NCI-H1105 treated with DMSO at 0.1 percent for 48 hours (cell line): ENCODE measurements around the gene JPT1.
A peak's percentile ranks its signal among the peaks of the same experiment; 100 is the strongest.
"Not testable (repeated sequence)": the region's sequence is repeated elsewhere in the genome, so short reads cannot be mapped to it uniquely, and the experiment has no call there.

Experiments
- DNase-seq: peaks from one replicate; lab custom pipeline; 2025; lab: John Stamatoyannopoulos, UW

Gene JPT1, protein sequence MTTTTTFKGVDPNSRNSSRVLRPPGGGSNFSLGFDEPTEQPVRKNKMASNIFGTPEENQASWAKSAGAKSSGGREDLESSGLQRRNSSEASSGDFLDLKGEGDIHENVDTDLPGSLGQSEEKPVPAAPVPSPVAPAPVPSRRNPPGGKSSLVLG

GRCh38 chr17:75154195-75155106 is at the start of gene JPT1:
Gene JPT1 (minus strand): TSS chr17:75154512. CDS start chr17:75154397, 115 bp downstream.
- DNase-seq, result peak; percentile 96

- no peak for DNase-seq
These were observed 45.7 kb upstream of the JPT1 start for GRCh38 chr17:75199886-75200618.

GRCh38 chr17:75194879-75195278 is 40.6 kb upstream of the JPT1 start:
- DNase-seq, result no peak

DNA sequence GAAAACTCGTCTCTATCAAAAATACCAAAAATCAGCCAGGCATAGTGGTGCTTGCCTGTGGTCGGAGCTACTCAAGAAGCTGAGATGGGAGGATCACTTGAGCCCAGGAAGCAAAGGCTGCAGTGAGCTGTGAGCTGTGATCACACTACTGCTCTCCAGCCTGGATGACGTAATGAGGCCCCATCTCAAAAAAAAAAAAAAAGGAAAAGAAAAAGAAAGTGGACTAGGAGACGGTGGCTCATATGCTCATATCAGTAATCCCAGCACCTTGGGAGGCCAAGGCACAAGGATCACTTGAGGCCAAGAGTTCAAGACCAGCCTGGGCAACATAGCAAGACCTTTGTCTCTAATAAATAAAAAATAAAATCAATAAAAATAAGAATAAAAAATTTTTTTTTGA is 37.3 kb upstream of the JPT1 start:
- DNase-seq, result no peak

DNA sequence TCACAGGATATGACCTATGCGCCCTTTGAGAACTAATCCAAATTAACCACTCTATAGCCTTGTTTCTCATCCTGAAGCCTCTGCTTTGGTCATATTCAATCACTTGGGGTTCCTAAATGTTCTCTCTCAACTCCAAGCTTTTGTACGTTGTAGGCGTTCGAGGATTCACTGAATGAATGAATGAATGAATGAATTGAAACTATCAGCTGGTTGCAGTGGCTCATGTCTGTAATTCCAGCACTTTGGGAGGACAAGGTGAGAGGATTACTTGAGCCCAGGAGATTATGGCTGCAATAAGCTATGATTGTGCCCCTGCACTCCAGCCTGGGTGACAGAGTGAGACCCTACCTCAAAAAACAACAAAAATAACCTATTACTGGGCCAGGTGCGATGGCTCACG is 34.3 kb upstream of the JPT1 start:
- DNase-seq, result no peak

DNA sequence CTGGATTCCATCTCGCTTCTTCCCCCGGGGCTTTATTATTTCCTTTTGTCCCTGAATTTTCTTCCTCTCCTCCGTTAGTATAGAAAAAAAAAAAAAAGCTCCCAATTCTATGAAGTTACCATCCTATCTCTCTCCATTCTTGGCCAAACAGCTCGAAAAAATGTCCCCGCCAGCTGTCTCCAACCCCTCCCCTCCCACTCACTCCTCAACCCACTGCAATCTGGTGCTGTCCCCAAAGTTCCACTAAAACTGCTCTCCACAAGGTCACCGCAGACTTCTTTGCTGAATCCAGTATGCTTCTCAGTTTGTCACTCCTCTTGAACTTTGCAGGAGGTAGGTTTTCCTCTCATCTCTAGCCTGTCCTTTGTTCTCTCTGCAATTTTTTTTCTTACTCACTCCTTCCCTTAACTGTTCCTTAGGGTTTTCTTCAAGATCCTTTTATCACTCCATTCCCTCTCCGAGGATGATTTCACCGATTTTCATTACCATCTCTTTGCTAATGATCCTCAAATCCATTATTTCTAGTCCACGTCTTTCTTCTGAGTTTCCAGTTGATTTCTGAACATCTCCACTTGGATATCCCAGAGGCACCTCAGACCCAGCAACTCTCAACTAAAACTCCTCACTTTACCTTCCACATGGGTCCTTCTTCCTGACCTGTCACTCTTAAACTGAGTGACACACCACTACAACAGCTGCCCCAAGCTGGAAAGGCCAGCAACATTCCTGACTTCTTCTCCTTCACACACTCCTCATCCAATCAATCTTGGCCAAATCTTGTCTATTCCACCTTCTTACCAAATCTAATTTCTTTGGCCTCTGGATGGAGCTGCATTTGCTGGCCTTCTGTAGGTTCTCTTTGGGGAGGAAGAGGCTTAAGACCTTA is 29.9 kb upstream of the JPT1 start:
- no peak for DNase-seq

- DNase-seq, result peak; percentile 85
These were observed 28.5 kb upstream of the JPT1 start, which contains the start of gene SUMO2 for GRCh38 chr17:75182569-75183436. Gene SUMO2 (minus strand): TSS chr17:75182959. CDS start chr17:75182834, 125 bp downstream.

DNA sequence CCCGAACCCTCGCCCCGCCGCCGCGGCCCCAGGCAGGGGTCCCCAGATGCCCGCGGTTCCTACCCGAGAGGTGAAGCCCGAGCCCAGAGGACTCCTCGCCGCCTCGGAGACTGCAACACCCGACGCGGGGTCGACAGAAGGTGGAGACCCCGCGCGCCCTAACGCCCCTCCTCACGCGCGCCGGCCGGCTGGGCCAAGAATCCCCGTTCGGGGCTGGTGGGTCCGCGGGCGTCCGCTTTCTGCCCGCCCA is 27.9 kb upstream of the JPT1 start:
- DNase-seq, result no peak

DNA sequence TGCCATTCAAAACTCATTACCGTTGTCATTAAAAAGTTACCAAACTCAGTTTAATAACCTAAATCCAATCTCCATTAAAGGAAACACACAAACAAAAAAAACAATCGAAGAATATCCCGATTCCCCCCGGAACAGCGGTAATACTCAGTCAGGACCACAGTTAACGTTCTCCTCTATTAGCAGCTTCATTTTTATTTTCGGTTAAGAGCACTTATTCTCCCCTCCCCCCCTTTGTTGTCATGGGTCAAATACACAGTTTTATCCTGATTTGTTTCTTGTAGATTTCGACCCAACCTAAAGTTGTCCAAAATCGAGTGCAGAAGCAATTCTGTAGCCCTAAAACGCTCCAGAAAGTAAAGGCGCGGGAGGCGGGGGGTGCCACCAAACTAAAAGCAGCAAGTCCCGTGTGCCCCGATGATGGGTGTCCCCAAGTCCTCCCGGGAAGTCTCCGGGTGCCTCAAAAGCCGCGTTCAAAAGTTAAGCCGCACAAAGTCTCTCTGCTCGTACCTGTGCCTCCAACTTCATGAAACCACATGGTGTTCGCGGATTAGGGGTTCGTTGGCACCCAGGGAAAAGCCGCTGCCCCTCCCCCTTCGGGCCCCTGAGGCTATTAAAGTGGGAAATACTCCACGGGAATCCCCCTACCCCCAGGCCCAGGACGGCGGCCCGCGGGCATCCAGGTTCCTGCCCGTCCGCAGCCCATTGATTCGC is 27.5 kb upstream of the JPT1 start:
- no peak for DNase-seq

- DNase-seq, result no peak
These were observed 26.8 kb upstream of the JPT1 start for GRCh38 chr17:75181110-75181509.

GRCh38 chr17:75178453-75178852 is 24.1 kb upstream of the JPT1 start:
- no peak for DNase-seq

- DNase-seq, result no peak
These were observed 22.3 kb upstream of the JPT1 start for GRCh38 chr17:75176625-75177024.

DNA sequence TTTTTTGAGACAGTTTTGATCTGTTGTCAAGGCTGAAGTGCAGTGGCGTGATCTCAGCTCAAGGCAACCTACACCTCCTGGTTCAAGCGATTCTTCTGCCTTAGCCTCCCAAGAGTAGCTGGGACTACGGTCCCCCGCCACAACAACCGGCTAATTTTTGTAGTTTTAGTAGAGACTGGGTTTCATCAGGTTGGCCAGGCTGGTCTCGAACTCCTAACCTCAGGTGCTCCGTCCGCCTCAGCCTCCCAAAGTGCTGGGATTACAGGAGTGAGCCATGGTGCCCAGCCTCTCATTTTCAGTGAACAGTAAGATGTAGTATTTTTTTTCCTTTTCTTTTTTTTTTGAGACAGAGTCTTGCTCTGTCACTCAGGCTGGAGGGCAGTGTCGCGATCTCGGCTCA is 20.7 kb upstream of the JPT1 start:
- no peak for DNase-seq

- DNase-seq, result no peak
These were observed 19.2 kb upstream of the JPT1 start for GRCh38 chr17:75173526-75173925.

GRCh38 chr17:75168998-75169397 is 14.7 kb upstream of the JPT1 start:
- DNase-seq, result no peak

- DNase-seq, result not testable (repeated sequence)
These were observed 10.3 kb upstream of the JPT1 start for GRCh38 chr17:75164606-75165005.

DNA sequence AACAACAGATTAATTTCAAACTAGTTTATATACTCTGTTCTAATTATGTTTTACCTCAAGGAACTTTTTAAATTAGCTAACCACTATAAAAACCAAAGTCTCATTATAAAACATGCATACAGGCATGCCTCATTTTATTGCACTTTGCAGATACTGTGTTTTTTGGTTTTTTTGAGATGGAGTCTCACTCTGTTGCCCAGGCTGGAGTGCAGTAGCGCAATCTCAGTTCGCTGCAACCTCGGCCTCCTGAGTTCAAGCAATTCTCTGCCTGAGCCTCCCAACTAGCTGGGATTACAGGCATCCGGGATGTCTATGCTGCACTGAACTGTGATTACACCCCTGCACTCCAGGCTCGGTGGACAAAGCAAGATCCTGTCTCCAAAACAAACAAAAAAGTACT is 8.8 kb upstream of the JPT1 start:
- no peak for DNase-seq

DNA sequence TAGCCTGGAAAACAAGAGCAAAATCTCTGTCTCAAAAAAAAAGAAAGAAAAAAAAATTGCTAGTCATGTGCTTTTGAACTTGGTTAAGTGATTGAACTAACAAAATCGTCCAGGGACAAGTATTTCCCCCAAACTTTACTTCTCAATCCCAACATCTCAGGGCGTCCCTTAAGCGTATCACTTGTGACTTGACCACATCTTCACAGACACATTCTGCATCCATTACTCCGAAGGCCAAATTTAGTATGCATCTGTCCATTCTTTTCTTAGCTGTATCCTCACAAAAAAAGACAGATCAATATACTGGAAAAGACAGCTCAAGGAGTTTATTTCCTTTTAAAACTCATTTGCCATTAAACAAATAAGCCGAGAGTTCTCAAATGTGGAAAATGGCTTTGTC is 5.9 kb upstream of the JPT1 start:
- DNase-seq, result no peak

DNA sequence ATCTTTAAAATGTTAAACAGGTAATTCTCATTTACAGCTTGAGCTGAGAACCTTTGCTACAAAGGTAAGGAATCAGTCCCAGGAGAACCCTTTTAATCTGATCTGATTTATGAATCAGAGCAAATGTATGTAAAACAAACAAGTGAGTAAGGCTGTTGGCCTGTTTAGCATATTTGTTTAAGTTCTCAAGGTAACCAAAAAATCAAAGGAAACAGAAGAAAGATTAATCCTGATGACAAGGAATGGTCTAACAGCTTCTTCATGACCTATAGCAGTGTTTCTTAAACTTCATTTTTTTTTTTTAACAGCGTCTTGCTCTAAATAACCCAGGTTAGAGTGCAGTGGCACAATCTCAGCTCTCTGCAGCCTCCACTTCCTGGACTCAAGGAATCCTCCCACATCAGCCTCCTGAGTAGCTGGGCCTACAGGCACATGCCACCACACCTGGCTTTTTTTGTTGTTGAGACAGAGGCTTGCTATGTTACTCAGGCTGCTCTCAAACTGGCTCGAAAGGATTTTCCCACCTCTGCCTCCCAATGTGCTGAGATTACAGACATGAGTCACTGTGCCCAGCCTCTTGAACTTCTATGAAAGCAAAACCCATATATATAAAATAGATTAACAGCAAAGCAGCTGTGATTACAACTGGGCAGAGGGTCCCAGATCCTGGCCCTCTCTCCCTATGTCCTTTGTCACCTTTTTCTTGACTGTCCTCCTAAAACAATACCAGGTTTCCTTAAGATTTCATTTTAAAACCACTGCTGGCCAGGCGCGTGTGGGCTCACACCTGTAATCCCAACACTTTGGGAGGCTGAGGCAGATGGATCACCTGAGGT is 5.1 kb upstream of the JPT1 start:
- no peak for DNase-seq

DNA sequence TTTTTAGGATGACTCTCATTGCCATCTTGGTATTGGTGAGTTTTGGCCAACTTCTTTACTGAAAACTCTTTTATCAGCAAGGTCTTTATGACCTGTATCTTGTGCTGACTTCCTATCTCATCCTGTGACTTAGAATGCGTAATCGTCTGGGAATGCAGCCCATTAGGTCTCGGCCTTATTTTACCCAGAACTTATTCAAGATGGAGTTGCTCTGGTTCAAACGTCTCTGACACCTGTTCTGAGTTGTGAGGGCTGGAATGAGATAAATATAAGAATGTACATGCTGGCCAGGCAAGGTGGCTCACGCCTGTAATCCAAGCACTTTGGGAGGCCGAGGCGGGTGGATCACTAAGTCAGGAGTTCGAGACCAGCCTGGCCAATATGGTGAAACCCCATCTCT is 4.2 kb upstream of the JPT1 start:
- not testable (repeated sequence) for DNase-seq
